Measurements from ENCODE around the gene AGO3. TPM values are rescaled to one million over a fixed set of nuclear protein-coding genes. Genes with fewer than 3 reads are reported as not detected.

AGO3 gene
- total and polyA plus RNA-seq, 2 experiments from 2014 or later, result 19.2 to 27.3 TPM

DNA sequence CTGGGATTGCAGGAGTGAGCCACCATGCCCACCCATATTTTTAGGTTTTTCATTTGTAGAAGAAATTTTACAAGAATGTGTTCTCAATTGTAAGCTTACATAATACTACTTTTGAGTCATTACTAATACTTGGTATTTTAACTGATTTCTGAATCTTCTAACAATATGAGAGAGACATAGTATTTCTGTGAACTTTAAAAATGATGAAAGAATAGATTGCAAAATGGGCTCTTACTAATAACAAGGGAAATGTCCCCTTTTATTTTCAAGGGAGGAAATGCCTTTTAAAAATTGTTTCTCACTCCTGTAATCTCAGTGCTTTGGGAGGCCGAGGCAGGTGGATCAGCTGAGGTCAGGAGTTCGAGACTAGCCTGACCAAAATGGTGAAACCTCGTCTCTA lies 5.9 kb downstream of the AGO3 start:
- Histone ChIP-seq H3K4me2 (no peak overlapping the region), H3K79me2 (replicated peaks; ENCODE audit: insufficient read depth) (peaks cover 100% of the 10 kb centered on the region), H3K27me3 (ENCODE audit: insufficient read depth) (no peaks in the 10 kb centered on the region), H3K36me3 (ENCODE audit: insufficient read depth) (no peaks in the 10 kb centered on the region), H3K9me2 (ENCODE audit: insufficient read depth) (no peaks in the 10 kb centered on the region), H2AFZ (no peak overlapping the region), H3K4me1 (ENCODE audit: insufficient read depth) (peaks cover 25% of the 10 kb centered on the region), H3K4me3 (no peak overlapping the region), H4K20me1 (replicated peaks; ENCODE audit: insufficient read depth) (peaks cover 13% of the 10 kb centered on the region), H3K27ac (ENCODE audit: low read depth) (no peak overlapping the region), H3F3A (replicated peaks; ENCODE audit: low read depth) (peaks cover 5% of the 10 kb centered on the region; the same call in 1 of the 2 replicates)
- H3K4me1 Mint-ChIP-seq, result peaks cover 32% of the 10 kb centered on the region
- ATAC-seq (no peak), DNase-seq (ENCODE audit: low spot score) (no peak)
- no peaks in the 10 kb centered on the region for H3K27me3 Mint-ChIP-seq (ENCODE audit: insufficient read depth, low read depth, poor library complexity)
- H3K36me3 Mint-ChIP-seq (ENCODE audit: low read depth), result no peaks in the 10 kb centered on the region
- H3K9me3 Mint-ChIP-seq, result no peaks in the 10 kb centered on the region
- TF ChIP-seq, protein P1, sequence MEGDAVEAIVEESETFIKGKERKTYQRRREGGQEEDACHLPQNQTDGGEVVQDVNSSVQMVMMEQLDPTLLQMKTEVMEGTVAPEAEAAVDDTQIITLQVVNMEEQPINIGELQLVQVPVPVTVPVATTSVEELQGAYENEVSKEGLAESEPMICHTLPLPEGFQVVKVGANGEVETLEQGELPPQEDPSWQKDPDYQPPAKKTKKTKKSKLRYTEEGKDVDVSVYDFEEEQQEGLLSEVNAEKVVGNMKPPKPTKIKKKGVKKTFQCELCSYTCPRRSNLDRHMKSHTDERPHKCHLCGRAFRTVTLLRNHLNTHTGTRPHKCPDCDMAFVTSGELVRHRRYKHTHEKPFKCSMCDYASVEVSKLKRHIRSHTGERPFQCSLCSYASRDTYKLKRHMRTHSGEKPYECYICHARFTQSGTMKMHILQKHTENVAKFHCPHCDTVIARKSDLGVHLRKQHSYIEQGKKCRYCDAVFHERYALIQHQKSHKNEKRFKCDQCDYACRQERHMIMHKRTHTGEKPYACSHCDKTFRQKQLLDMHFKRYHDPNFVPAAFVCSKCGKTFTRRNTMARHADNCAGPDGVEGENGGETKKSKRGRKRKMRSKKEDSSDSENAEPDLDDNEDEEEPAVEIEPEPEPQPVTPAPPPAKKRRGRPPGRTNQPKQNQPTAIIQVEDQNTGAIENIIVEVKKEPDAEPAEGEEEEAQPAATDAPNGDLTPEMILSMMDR (conservative IDR thresholded peaks at IDR 0.05; ENCODE audit: low read depth in 2 of 2), result no peak
- TF ChIP-seq POLR2AphosphoS5 (IDR thresholded peaks at IDR 0.05; ENCODE audit: low read depth) (no peak), STAT1 (IDR thresholded peaks at IDR 0.05; ENCODE audit: unreplicated experiment) (no peak), ZNF114 (CRISPR knock-in tag; IDR thresholded peaks at IDR 0.05) (no peak)
- TF ChIP-seq, protein P2, sequence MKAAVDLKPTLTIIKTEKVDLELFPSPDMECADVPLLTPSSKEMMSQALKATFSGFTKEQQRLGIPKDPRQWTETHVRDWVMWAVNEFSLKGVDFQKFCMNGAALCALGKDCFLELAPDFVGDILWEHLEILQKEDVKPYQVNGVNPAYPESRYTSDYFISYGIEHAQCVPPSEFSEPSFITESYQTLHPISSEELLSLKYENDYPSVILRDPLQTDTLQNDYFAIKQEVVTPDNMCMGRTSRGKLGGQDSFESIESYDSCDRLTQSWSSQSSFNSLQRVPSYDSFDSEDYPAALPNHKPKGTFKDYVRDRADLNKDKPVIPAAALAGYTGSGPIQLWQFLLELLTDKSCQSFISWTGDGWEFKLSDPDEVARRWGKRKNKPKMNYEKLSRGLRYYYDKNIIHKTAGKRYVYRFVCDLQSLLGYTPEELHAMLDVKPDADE (IDR thresholded peaks at IDR 0.05), result no peak
- TF ChIP-seq, protein P3, sequence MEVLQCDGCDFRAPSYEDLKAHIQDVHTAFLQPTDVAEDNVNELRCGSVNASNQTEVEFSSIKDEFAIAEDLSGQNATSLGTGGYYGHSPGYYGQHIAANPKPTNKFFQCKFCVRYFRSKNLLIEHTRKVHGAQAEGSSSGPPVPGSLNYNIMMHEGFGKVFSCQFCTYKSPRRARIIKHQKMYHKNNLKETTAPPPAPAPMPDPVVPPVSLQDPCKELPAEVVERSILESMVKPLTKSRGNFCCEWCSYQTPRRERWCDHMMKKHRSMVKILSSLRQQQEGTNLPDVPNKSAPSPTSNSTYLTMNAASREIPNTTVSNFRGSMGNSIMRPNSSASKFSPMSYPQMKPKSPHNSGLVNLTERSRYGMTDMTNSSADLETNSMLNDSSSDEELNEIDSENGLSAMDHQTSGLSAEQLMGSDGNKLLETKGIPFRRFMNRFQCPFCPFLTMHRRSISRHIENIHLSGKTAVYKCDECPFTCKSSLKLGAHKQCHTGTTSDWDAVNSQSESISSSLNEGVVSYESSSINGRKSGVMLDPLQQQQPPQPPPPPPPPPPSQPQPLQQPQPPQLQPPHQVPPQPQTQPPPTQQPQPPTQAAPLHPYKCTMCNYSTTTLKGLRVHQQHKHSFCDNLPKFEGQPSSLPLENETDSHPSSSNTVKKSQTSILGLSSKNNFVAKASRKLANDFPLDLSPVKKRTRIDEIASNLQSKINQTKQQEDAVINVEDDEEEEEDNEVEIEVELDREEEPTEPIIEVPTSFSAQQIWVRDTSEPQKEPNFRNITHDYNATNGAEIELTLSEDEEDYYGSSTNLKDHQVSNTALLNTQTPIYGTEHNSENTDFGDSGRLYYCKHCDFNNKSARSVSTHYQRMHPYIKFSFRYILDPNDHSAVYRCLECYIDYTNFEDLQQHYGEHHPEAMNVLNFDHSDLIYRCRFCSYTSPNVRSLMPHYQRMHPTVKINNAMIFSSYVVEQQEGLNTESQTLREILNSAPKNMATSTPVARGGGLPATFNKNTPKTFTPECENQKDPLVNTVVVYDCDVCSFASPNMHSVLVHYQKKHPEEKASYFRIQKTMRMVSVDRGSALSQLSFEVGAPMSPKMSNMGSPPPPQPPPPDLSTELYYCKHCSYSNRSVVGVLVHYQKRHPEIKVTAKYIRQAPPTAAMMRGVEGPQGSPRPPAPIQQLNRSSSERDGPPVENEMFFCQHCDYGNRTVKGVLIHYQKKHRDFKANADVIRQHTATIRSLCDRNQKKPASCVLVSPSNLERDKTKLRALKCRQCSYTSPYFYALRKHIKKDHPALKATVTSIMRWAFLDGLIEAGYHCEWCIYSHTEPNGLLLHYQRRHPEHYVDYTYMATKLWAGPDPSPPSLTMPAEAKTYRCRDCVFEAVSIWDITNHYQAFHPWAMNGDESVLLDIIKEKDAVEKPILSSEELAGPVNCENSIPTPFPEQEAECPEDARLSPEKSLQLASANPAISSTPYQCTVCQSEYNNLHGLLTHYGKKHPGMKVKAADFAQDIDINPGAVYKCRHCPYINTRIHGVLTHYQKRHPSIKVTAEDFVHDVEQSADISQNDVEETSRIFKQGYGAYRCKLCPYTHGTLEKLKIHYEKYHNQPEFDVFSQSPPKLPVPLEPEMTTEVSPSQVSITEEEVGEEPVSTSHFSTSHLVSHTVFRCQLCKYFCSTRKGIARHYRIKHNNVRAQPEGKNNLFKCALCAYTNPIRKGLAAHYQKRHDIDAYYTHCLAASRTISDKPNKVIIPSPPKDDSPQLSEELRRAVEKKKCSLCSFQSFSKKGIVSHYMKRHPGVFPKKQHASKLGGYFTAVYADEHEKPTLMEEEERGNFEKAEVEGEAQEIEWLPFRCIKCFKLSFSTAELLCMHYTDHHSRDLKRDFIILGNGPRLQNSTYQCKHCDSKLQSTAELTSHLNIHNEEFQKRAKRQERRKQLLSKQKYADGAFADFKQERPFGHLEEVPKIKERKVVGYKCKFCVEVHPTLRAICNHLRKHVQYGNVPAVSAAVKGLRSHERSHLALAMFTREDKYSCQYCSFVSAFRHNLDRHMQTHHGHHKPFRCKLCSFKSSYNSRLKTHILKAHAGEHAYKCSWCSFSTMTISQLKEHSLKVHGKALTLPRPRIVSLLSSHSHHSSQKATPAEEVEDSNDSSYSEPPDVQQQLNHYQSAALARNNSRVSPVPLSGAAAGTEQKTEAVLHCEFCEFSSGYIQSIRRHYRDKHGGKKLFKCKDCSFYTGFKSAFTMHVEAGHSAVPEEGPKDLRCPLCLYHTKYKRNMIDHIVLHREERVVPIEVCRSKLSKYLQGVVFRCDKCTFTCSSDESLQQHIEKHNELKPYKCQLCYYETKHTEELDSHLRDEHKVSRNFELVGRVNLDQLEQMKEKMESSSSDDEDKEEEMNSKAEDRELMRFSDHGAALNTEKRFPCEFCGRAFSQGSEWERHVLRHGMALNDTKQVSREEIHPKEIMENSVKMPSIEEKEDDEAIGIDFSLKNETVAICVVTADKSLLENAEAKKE (CRISPR knock-in tag; IDR thresholded peaks at IDR 0.05), result no peak
- H3K27ac Mint-ChIP-seq, result no peak overlapping the region
- no peak overlapping the region for H3K4me3 Mint-ChIP-seq
